B cell (primary cell): ENCODE measurements around the gene CDT1. TPM values are rescaled to one million over a fixed set of nuclear protein-coding genes. Genes with fewer than 3 reads are reported as not detected.

Source experiments
- ATAC-seq: fragments of 200-7000 bp; cut with Tn5 transposase; one replicate; pipeline ENCODE4 v1.10.0; 2021; ENCODE audit warnings: low read depth, mild to moderate bottlenecking, moderate number of reproducible peaks, moderate library complexity
- CTCF ChIA-PET: fragments of 350-600 bp; sonication (Branson Sonifier 250); formaldehyde crosslinking; loops from one replicate; lab custom pipeline; 2021; ENCODE audit warnings: antibody characterized with exemption, inconsistent platforms; lab: Charles Lee
- POLR2A ChIA-PET: fragments of 350-600 bp; sonication (Branson Sonifier 250); formaldehyde crosslinking; loops from one replicate; lab custom pipeline; 2021; ENCODE audit warnings: antibody characterized with exemption; lab: Charles Lee
- DNase-seq: peaks from one replicate; pipeline ENCODE4 v3.0.0; 2013
- H2AFZ ChIP-seq: 2 replicates; pipeline ENCODE4 v1.6.1; 2012; ENCODE audit warnings: mild to moderate bottlenecking, low read depth, low read length; ENCODE audit not compliant: insufficient read depth, poor library complexity, severe bottlenecking
- H3K27ac ChIP-seq, 2 donors: 1 replicate in 1 of 2; 2 replicates in 1 of 2; pipeline ENCODE4 v1.5.1; 2012 to 2013; ENCODE audit warnings: low read length in 2 of 2, mild to moderate bottlenecking in 2 of 2, moderate library complexity in 1 of 2
- H3K27me3 ChIP-seq, 4 experiments: fragments of 200-600 bp in 1 of 4; sonication (generic) in 1 of 4; replicated peaks in 1 of 4; 1 replicate in 2 of 4; 2 replicates in 2 of 4; pipeline versions ENCODE4 v1.6.1 to v1.7.0; 2013 to 2016; ENCODE audit warnings: low read length in 3 of 4, mild to moderate bottlenecking in 2 of 4, mixed read lengths in 1 of 4, moderate library complexity in 1 of 4; ENCODE audit not compliant: insufficient read depth in 4 of 4, control insufficient read depth in 3 of 4; ENCODE audit errors: control extremely low read depth in 1 of 4
- H3K36me3 ChIP-seq, 2 experiments: replicated peaks in 1 of 2; 1 replicate in 1 of 2; 2 replicates in 1 of 2; pipeline versions ENCODE4 v1.6.1 to v1.7.1; 2013; ENCODE audit warnings: low read length in 1 of 2; ENCODE audit not compliant: insufficient read depth in 2 of 2, control insufficient read depth in 1 of 2; ENCODE audit errors: control extremely low read depth in 1 of 2, extremely low read depth in 1 of 2
- H3K4me1 ChIP-seq, 2 donors: fragments of 200-600 bp in 1 of 2; sonication (generic) in 1 of 2; 1 replicate in 1 of 2; 2 replicates in 1 of 2; pipeline versions ENCODE4 v1.5.1 to v1.6.1; 2013 to 2017; ENCODE audit warnings: low read length in 2 of 2; ENCODE audit not compliant: control insufficient read depth in 2 of 2, insufficient read depth in 2 of 2
- H3K4me2 ChIP-seq: replicated peaks from 2 replicates; pipeline ENCODE3; 2012; ENCODE audit warnings: mild to moderate bottlenecking, low read depth, low read length; ENCODE audit not compliant: poor library complexity, severe bottlenecking
- H3K4me3 ChIP-seq, 5 experiments: fragments of 200-600 bp in 1 of 5; sonication (generic) in 1 of 5; 1 replicate in 3 of 5; 2 replicates in 2 of 5; pipeline versions ENCODE4 v1.5.1 to v1.7.0; 2011 to 2016; ENCODE audit warnings: low read length in 4 of 5, mild to moderate bottlenecking in 4 of 5, low read depth in 2 of 5, control low read depth in 1 of 5, moderate library complexity in 1 of 5; ENCODE audit not compliant: insufficient read depth in 1 of 5; ENCODE audit errors: control extremely low read depth in 1 of 5, extremely low read depth in 1 of 5
- H3K79me2 ChIP-seq: fragments of 200-600 bp; sonication (generic); one replicate; pipeline ENCODE4 v1.6.0; 2016; ENCODE audit warnings: low read length; ENCODE audit not compliant: control insufficient read depth, insufficient read depth
- H3K9ac ChIP-seq: fragments of 200-600 bp; sonication (generic); 2 replicates; pipeline ENCODE4 v1.6.1; 2017; ENCODE audit warnings: mild to moderate bottlenecking, low read length, moderate library complexity
- H3K9me3 ChIP-seq, 3 donors: one replicate each; pipeline versions ENCODE4 v1.6.1 to v1.7.1; 2013; ENCODE audit warnings: low read length in 2 of 3; ENCODE audit not compliant: control insufficient read depth in 2 of 3, insufficient read depth in 1 of 3; ENCODE audit errors: control extremely low read depth in 1 of 3
- H4K20me1 ChIP-seq: 2 replicates; pipeline ENCODE4 v1.6.0; 2012; ENCODE audit warnings: mild to moderate bottlenecking, low read length; ENCODE audit not compliant: insufficient read depth, control insufficient read depth, poor library complexity, severe bottlenecking
- H3K27ac Mint-ChIP-seq: one replicate; pipeline ENCODE4 v1.8.0; 2021; ENCODE audit warnings: mixed read lengths
- H3K27me3 Mint-ChIP-seq: one replicate; pipeline ENCODE4 v1.8.0; 2021; ENCODE audit warnings: mixed read lengths
- H3K4me1 Mint-ChIP-seq: one replicate; pipeline ENCODE4 v1.8.0; 2021; ENCODE audit warnings: mixed read lengths
- H3K4me3 Mint-ChIP-seq: one replicate; pipeline ENCODE4 v1.8.0; 2021; ENCODE audit warnings: mixed read lengths
- H3K9me3 Mint-ChIP-seq: one replicate; pipeline ENCODE4 v1.8.0; 2022; ENCODE audit warnings: mixed read lengths; ENCODE audit not compliant: insufficient read depth
- CTCF ChIP-seq: fragments of 200-600 bp; IDR thresholded peaks from one replicate; pipeline ENCODE4 v1.8.0; 2022; ENCODE audit warnings: antibody characterized with exemption, mild to moderate bottlenecking
- EZH2 ChIP-seq: IDR thresholded peaks from 2 replicates; pipeline ENCODE4 v1.6.1; 2012; ENCODE audit warnings: borderline replicate concordance, low read depth, mild to moderate bottlenecking, moderate library complexity, low read length; ENCODE audit not compliant: insufficient read depth, poor library complexity, severe bottlenecking
- WGBS: methylation state at CpG from one replicate; pipeline ENCODE4 v1.1.5; 2013; ENCODE audit warnings: missing lambda C conversion rate; ENCODE audit not compliant: insufficient coverage; 5-methylcytosine and 5-hydroxymethylcytosine counted together
- intact Hi-C: fragments of 100-400 bp; cut with micrococcal nuclease; formaldehyde crosslinking; loops from one replicate; pipeline ENCODE4 v1.10.0; 2022
- polyA plus RNA-seq: library from polyadenylated mRNA; depleted of rRNA; stranded (reverse); fragments of >200 nt; gene quantifications from 2 replicates; pipeline ENCODE4 v1.2.3, GENCODE V29; 2012
- total RNA-seq, 2 donors: library from RNA; stranded (reverse); fragments of 120-200 nt in 1 of 2; gene quantifications; 1 replicate in 1 of 2; 2 replicates in 1 of 2; pipeline versions ENCODE4 v1.2.3 to v1.2.4, GENCODE V29; 2013 to 2022

The CDT1 gene
- total and polyA plus RNA-seq, 2 donors (not counting 1 experiment from before 2014, with no cell fraction given), result 0.27 to 0.36 TPM

- WGBS, result 95% methylated on average over 40 of the region's 41 CpGs
These were observed 13.3 kb downstream of the CDT1 start for GRCh38 chr16:88816736-88817535.

More at GRCh38 chr16:88816736-88817535, 13.3 kb downstream of the CDT1 start:
- DNase-seq (no peak), ATAC-seq (no peak)
- Mint-ChIP-seq H3K4me1 (peaks cover 1% of the 10 kb centered on the region), H3K27me3 (no peaks in the 10 kb centered on the region), H3K27ac (no peak overlapping the region), H3K9me3 (no peaks in the 10 kb centered on the region), H3K4me3 (no peak overlapping the region)
- TF ChIP-seq EZH2, result no peak
- TF ChIP-seq CTCF, result no peak
- CTCF ChIA-PET, result interaction anchor here (1.1 to 4.3 kb wide), 6 partner anchors 12 to 401 kb away, joined by 3 to 19 read pairs (median 6); partner anchors contain the start of genes GALNS, TRAPPC2L and ZNF778
- Histone ChIP-seq H4K20me1 (no peaks in the 10 kb centered on the region), H3K9me3 (no peaks in the 10 kb centered on the region), H3K9ac (no peak overlapping the region), H3K4me2 (no peak overlapping the region), H3K36me3 (peaks cover 0 to 5% of the 10 kb centered on the region in 2 experiments), H2AFZ (no peak overlapping the region), H3K27me3 (no peaks in the 10 kb centered on the region), H3K4me3 (no peak overlapping the region), H3K4me1 (peaks cover 0 to 13% of the 10 kb centered on the region in 2 donors), H3K79me2 (no peaks in the 10 kb centered on the region), H3K27ac (no peak overlapping the region)
- POLR2A ChIA-PET, result interaction anchor here (1.3 kb wide), 1 partner anchor 401 kb away, joined by 3 read pairs; the partner anchor contains the start of gene ZNF778
- intact Hi-C loops, result loop anchor here (1.0 to 2.0 kb wide), 2 partner anchors 126 to 399 kb away; no protein-coding TSS in a partner anchor
